GM23338 (cell line): Measurements from ENCODE around the gene ATP6V1A.
A peak's percentile ranks its signal among the peaks of the same experiment; 100 is the strongest.

Experiments
- CREB1 ChIP-seq: fragments of 250-450 bp; sonication (Bioruptor Pico); IDR thresholded peaks from 2 replicates; pipeline ENCODE4 v1.5.0; 2020; ENCODE audit warnings: low read depth, mild to moderate bottlenecking, moderate library complexity
- EZH2 ChIP-seq: fragments of 200-600 bp; sonication (generic); IDR thresholded peaks from one replicate; pipeline ENCODE4 v1.8.0; 2017; ENCODE audit warnings: antibody characterized with exemption, mild to moderate bottlenecking, low read depth; ENCODE audit not compliant: unreplicated experiment
- EZH2phosphoT487 ChIP-seq: fragments of 200-600 bp; sonication (generic); IDR thresholded peaks from one replicate; pipeline ENCODE4 v1.8.1; 2018; ENCODE audit warnings: antibody characterized with exemption; ENCODE audit not compliant: unreplicated experiment
- NANOG ChIP-seq: IDR thresholded peaks from 2 replicates; pipeline ENCODE4 v1.6.1; 2016; ENCODE audit warnings: antibody characterized with exemption, borderline replicate concordance
- POLR2AphosphoS5 ChIP-seq: IDR thresholded peaks from 2 replicates; pipeline ENCODE4 v1.6.1; 2016; ENCODE audit warnings: antibody characterized with exemption, low read depth
- STAT1 ChIP-seq: IDR thresholded peaks from one replicate; pipeline ENCODE4 v1.6.1; 2016; ENCODE audit warnings: antibody characterized with exemption; ENCODE audit not compliant: unreplicated experiment
- ZNF114 ChIP-seq: fragments of 250-450 bp; sonication (Bioruptor Pico); IDR thresholded peaks from 2 replicates; pipeline ENCODE4 v1.5.0; 2020; ENCODE audit warnings: mild to moderate bottlenecking, moderate library complexity
- TF ChIP-seq, protein P1 (sequence below), 2 experiments: fragments of 200-600 bp in 1 of 2; sonication (generic) in 1 of 2; conservative IDR thresholded peaks; 2 replicates each; pipeline versions ENCODE4 v1.5.1 to v1.6.1; 2016 to 2017; ENCODE audit warnings: antibody characterized with exemption in 2 of 2, low read depth in 2 of 2, mild to moderate bottlenecking in 2 of 2, moderate library complexity in 1 of 2
- TF ChIP-seq, protein P2 (sequence below): IDR thresholded peaks from one replicate; pipeline ENCODE4 v1.6.1; 2018; ENCODE audit warnings: antibody characterized with exemption; ENCODE audit not compliant: unreplicated experiment

DNA sequence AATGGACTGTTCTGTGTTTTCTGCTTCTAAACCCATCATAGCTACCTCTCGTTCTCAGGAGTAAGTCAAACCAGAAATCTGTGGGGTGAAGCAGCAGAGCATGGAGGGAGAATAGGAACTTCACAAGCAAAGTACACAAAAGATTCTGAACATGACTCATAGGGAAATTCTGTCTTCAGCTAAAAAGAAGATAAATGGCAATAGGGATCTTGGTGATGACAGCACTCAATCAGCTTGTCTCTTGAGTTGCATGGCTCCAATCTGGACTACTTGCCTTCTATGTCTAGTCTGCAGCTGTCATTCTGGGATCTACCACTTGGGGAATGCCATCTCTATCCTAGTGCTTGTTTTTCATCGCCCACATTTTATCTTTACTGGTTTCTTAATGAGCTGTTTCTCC, 78.3 kb downstream of the ATP6V1A start:
- TF ChIP-seq STAT1 (no peak), EZH2 (no peak), CREB1 (no peak), POLR2AphosphoS5 (no peak), ZNF114 (CRISPR knock-in tag) (no peak), EZH2phosphoT487 (no peak), NANOG (no peak)
- TF ChIP-seq, protein P1, sequence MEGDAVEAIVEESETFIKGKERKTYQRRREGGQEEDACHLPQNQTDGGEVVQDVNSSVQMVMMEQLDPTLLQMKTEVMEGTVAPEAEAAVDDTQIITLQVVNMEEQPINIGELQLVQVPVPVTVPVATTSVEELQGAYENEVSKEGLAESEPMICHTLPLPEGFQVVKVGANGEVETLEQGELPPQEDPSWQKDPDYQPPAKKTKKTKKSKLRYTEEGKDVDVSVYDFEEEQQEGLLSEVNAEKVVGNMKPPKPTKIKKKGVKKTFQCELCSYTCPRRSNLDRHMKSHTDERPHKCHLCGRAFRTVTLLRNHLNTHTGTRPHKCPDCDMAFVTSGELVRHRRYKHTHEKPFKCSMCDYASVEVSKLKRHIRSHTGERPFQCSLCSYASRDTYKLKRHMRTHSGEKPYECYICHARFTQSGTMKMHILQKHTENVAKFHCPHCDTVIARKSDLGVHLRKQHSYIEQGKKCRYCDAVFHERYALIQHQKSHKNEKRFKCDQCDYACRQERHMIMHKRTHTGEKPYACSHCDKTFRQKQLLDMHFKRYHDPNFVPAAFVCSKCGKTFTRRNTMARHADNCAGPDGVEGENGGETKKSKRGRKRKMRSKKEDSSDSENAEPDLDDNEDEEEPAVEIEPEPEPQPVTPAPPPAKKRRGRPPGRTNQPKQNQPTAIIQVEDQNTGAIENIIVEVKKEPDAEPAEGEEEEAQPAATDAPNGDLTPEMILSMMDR (conservative IDR thresholded peaks at IDR 0.05; ENCODE audit: low read depth in 2 of 2): peak; percentile 11 to 42; a peak in 1 of 4 replicates
- TF ChIP-seq, protein P2, sequence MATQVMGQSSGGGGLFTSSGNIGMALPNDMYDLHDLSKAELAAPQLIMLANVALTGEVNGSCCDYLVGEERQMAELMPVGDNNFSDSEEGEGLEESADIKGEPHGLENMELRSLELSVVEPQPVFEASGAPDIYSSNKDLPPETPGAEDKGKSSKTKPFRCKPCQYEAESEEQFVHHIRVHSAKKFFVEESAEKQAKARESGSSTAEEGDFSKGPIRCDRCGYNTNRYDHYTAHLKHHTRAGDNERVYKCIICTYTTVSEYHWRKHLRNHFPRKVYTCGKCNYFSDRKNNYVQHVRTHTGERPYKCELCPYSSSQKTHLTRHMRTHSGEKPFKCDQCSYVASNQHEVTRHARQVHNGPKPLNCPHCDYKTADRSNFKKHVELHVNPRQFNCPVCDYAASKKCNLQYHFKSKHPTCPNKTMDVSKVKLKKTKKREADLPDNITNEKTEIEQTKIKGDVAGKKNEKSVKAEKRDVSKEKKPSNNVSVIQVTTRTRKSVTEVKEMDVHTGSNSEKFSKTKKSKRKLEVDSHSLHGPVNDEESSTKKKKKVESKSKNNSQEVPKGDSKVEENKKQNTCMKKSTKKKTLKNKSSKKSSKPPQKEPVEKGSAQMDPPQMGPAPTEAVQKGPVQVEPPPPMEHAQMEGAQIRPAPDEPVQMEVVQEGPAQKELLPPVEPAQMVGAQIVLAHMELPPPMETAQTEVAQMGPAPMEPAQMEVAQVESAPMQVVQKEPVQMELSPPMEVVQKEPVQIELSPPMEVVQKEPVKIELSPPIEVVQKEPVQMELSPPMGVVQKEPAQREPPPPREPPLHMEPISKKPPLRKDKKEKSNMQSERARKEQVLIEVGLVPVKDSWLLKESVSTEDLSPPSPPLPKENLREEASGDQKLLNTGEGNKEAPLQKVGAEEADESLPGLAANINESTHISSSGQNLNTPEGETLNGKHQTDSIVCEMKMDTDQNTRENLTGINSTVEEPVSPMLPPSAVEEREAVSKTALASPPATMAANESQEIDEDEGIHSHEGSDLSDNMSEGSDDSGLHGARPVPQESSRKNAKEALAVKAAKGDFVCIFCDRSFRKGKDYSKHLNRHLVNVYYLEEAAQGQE: no peak
